Bronchial epithelial cell (primary cell): ENCODE data around the gene CFAP74. TPM values are rescaled to one million over a fixed set of nuclear protein-coding genes. Genes with fewer than 3 reads are reported as not detected.

Source experiments
- DNase-seq: peaks from one replicate; pipeline ENCODE4 v3.0.0-alpha.2; 2010; ENCODE audit warnings: low read depth
- FAIRE-seq: peaks from 2 replicates; lab custom pipeline; 2011; peaks lifted over from hg19 to GRCh38; lab: Jason Lieb, UNC
- H3K27me3 ChIP-seq: 2 replicates; pipeline ENCODE4 v1.5.1; 2011; ENCODE audit warnings: low read length; ENCODE audit not compliant: control insufficient read depth, insufficient read depth
- H3K36me3 ChIP-seq: 2 replicates; pipeline ENCODE4 v1.5.1; 2011; ENCODE audit warnings: low read length; ENCODE audit not compliant: control insufficient read depth, insufficient read depth
- H3K4me3 ChIP-seq: 2 replicates; pipeline ENCODE4 v1.5.1; 2011; ENCODE audit warnings: mild to moderate bottlenecking, low read depth, low read length, control low read depth
- CTCF ChIP-seq: IDR thresholded peaks from 2 replicates; pipeline ENCODE4 v1.5.1; 2011; ENCODE audit warnings: mild to moderate bottlenecking, moderate library complexity, low read length, control low read depth, inconsistent platforms; ENCODE audit not compliant: insufficient read depth, severe bottlenecking
- total RNA-seq: library from RNA; depleted of rRNA; stranded (reverse); fragments of >200 nt; gene quantifications from 2 replicates; pipeline ENCODE4 v1.2.1, GENCODE V29; 2014

CFAP74 gene
- total RNA-seq, 1 donor from 2014 or later, result not detected

- Histone ChIP-seq H3K36me3 (peaks cover 8% of the 10 kb centered on the region), H3K27me3 (no peaks in the 10 kb centered on the region), H3K4me3 (no peak overlapping the region)
- no peak for TF ChIP-seq CTCF
- FAIRE-seq (no peak), DNase-seq (no peak)
Measured at GRCh38 chr1:1880617-1881312, 122.8 kb downstream of the CFAP74 start.

DNA sequence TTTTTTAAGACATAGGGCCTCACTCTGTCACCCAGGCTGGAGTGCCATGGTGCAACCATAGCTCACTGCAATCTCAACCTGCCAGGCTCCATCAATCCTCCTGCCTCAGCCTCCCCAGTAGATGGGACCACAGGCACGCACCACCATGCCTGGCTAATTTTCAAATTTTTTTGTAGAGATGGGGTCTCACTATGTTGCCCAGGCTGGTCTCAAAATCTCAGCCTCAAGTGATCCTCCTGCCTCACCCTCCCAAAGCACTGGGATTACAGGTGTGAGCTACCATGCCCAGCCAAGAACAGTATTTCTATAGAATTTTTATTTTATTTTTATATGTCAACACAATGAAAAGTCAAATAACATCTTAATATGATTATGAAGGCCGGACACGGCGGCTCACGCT lies 123.6 kb downstream of the CFAP74 start:
- Histone ChIP-seq H3K27me3 (no peaks in the 10 kb centered on the region), H3K36me3 (peaks cover 8% of the 10 kb centered on the region), H3K4me3 (no peak overlapping the region)
- FAIRE-seq (no peak), DNase-seq (no peak)
- no peak for TF ChIP-seq CTCF

- DNase-seq, result no peak
- no peak for TF ChIP-seq CTCF
- FAIRE-seq, result no peak
- H3K4me3 ChIP-seq, result no peak overlapping the region
- H3K27me3 ChIP-seq, result no peaks in the 10 kb centered on the region
- H3K36me3 ChIP-seq, result peaks cover 16% of the 10 kb centered on the region
Measured at GRCh38 chr1:1877865-1878436, 125.6 kb downstream of the CFAP74 start.

- H3K27me3 ChIP-seq, result no peaks in the 10 kb centered on the region
- FAIRE-seq, result no peak
- no peak for DNase-seq
- peaks cover 17% of the 10 kb centered on the region for H3K36me3 ChIP-seq
- no peak overlapping the region for H3K4me3 ChIP-seq
- no peak for TF ChIP-seq CTCF
Measured at GRCh38 chr1:1876335-1876930, 127.2 kb downstream of the CFAP74 start.

GRCh38 chr1:1875932-1876331 lies 127.7 kb downstream of the CFAP74 start:
- no peak for TF ChIP-seq CTCF
- DNase-seq (no peak), FAIRE-seq (no peak)
- Histone ChIP-seq H3K36me3 (peaks cover 16% of the 10 kb centered on the region), H3K4me3 (no peak overlapping the region), H3K27me3 (no peaks in the 10 kb centered on the region)
